ENCODE results near the gene TPRG1.

TPRG1 gene

GRCh38 chr3:189286188-189286587, 114.4 kb downstream of the TPRG1 start:
- DNase-seq: no peak

- DNase-seq: no peak
Measured at GRCh38 chr3:189286916-189287315, 115.1 kb downstream of the TPRG1 start.

GRCh38 chr3:189288348-189289235, 116.8 kb downstream of the TPRG1 start:
- DNase-seq: no peak

- no peak for DNase-seq
Measured at GRCh38 chr3:189289251-189289650, 117.5 kb downstream of the TPRG1 start.

- no peak for DNase-seq
Measured at GRCh38 chr3:189292667-189293484, 121.1 kb downstream of the TPRG1 start.

- DNase-seq: no peak
Measured at GRCh38 chr3:189294649-189295048, 122.9 kb downstream of the TPRG1 start.

- DNase-seq: no peak
Measured at GRCh38 chr3:189295089-189295488, 123.3 kb downstream of the TPRG1 start.

GRCh38 chr3:189297932-189298331, 126.2 kb downstream of the TPRG1 start:
- DNase-seq: no peak

GRCh38 chr3:189298469-189299375, 127.0 kb downstream of the TPRG1 start:
- DNase-seq: no peak

GRCh38 chr3:189300345-189300744, 128.6 kb downstream of the TPRG1 start:
- DNase-seq: no peak

- no peak for DNase-seq
Measured at GRCh38 chr3:189301479-189301878, 129.7 kb downstream of the TPRG1 start.

- no peak for DNase-seq
Measured at GRCh38 chr3:189303584-189303983, 131.8 kb downstream of the TPRG1 start.

- no peak for DNase-seq
Measured at GRCh38 chr3:189304465-189305351, 132.9 kb downstream of the TPRG1 start.

GRCh38 chr3:189305412-189305811, 133.6 kb downstream of the TPRG1 start:
- no peak for DNase-seq

- DNase-seq: no peak
Measured at GRCh38 chr3:189307963-189308362, 136.2 kb downstream of the TPRG1 start.

- DNase-seq: no peak
Measured at GRCh38 chr3:189308608-189309007, 136.8 kb downstream of the TPRG1 start.

GRCh38 chr3:189309400-189309975, 137.7 kb downstream of the TPRG1 start:
- no peak for DNase-seq

GRCh38 chr3:189311521-189311920, 139.8 kb downstream of the TPRG1 start:
- DNase-seq: no peak

- no peak for DNase-seq
Measured at GRCh38 chr3:189312866-189313265, 141.1 kb downstream of the TPRG1 start.

GRCh38 chr3:189316296-189317019, 144.7 kb downstream of the TPRG1 start:
- no peak for DNase-seq

- no peak for DNase-seq
Measured at GRCh38 chr3:189317911-189318310, 146.1 kb downstream of the TPRG1 start.
